Suppressor macrophage treated with lipopolysaccharide for 4 hours (primary cell): ENCODE measurements around the gene GSTM1.

Experiments used
- DNase-seq: peaks from one replicate; pipeline ENCODE4 v3.0.0-alpha.2; 2020

Gene GSTM1

DNA sequence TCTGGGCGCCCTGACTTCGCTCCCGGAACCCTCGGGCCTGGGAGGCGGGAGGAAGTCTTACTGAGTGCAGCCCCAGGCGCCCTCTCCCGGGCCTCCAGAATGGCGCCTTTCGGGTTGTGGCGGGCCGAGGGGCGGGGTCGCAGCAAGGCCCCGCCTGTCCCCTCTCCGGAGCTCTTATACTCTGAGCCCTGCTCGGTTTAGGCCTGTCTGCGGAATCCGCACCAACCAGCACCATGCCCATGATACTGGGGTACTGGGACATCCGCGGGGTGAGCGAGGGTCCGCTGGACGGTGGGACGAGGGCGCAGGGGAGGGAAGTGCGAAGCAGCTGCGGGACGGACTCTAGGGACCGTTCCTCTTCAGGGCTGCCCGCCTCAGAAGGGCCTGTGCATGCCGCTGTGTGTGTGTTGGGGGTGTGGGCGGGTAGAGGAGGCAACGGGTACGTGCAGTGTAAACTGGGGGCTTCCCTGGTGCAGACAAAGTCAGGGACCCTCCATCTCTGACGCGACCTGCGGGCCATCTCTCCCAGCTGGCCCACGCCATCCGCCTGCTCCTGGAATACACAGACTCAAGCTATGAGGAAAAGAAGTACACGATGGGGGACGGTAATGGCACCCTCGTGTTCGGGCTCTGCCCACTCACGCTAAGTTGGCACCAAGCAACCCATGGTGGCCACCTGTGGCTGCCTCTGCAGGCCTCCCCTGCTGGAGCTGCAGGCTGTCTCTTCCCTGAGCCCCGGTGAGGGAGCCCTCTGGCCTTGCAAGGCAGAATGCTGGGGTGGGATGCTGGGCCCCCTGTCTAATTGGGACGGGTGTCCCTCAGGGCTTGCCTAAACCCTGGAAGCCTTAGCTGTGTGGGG is at the start of gene GSTM1:
TSS of gene GSTM1 (plus strand) at position 177 of the 859 bp plus-strand sequence. CDS start at position 234, 57 bp downstream.
- peak; percentile 73 for DNase-seq

DNA sequence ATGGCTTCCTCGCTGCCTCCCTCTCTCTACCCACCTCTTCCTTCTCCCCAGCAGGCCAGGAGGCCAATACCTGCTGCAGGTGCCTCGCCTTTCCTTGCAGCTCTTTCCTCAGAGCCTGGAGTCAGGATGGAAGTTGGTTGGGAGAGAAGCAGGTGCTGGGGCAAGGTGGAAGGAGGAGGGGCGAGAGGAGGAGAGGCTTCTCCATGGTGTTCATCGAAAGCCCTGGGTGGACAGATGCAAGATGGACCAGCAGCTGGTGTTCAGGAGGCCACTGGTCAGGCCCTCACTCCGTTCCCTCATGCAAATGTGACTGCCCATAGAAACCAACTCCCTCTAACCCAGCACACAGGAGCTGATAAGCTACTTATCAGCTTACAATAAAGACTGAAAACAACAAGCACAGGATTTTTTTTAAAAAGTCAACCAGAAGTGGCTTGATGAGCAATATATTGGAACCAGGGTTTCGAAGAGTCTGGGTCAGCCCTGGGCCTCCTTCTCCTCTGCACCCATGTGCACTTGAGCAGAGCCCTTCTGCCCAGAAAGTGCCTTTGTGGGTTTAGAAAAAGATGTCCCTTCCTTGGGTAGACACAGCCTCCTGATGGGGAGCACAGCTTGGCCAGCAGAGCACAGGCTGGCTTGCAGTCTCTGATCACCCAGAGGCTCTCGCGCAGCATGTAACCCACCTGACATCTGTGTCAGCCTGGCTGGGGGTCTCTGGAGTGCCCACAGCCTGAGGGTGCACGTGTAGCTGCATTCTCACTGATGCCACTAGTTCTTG is 48.4 kb upstream of the GSTM1 start:
- DNase-seq, result no peak

DNA sequence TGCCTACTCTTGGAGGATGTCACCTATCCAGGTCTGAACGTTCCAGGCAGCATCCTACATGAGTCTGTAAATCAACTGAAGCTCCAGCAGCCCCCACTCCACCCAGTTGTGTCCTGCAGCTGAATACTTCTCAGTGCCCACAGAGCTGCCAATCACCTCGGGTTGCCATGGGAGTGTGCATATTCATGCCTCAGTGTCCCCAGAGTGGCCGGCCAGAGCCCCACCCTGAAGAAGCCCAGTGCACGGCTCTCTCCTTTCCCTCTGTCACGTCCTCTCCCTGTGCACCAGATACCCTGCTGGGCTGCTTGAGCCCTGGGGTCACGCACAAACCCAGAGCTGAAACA is 47.8 kb upstream of the GSTM1 start:
- no peak for DNase-seq

DNA sequence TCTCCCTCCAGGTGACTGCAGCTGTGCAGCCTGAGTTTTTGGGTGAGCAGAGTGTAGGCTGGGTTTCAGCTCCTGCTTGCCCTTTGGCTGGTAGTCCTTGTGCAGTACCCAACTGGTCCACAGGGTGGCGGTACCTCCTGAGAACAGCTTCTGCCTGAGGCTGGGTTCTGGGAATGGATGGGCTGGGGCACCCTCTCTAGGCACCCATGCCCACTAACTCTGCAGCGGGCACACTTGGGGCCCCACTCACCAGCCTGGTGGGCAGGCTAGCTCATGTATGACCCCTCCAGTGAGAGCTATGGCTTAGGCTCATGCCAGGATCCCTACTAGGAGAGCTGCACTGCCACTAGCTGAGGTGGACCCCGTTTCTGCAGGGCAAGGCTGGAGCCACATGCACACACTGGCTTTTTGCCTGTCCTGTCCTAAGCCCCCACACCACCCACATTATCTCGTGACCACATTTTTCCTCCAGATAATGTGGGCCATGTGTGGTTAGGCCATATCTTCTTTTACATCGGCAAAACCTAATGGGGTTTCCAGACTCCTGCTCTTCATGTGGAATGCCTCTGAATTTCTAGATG is 47.2 kb upstream of the GSTM1 start:
- DNase-seq, result peak; percentile 88

DNA sequence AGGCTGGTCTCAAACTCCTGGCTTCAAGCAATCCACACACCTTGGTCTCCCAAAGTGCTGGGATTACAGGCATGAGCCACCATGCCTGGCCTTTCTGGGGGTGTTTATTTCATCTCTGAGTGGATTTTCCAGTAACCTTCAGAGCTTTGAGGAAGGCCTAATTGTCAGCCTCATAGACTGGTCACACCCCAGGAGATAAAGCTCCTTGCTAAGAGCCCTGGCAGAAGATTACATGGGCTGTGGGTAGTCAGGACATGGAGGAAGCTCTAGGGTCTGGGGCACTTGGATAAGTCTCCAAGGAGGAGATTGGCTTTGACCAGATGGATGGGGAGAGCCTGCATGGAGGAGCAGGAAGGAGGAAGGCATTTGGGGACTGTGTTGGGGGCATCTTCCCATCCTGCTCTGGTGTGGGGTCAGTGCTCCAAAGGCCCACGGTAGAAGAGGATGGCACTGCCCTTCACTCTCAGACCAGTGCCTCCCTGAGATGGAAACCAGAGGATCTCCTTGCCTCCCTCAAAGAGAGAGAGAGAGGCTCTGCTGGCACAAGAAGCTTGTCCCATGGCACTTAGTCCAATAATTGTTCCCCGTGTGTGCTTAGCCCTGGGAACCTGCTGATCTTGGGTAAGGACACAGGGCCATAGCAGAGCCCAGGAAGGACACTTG is 46.4 kb upstream of the GSTM1 start:
- no peak for DNase-seq

DNA sequence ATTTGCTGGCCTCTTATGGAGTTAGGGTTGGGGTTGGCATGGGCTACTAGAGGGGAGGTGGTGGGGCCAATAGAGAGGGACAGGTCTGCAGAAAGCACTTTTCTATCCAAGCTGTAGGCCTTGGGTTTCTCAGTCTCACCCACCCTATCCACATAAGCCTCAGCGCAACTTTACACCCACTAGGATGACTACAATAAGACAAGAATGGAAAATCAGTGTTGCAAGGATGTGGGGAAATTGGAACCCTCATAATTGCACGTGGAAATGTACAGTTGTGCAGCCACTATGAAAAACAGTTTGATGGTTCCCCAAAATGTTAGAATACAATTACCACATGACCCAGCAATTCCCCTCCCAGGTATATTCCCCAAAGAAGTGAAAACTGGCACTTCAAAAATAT is 45.8 kb upstream of the GSTM1 start:
- peak; percentile 60 for DNase-seq

DNA sequence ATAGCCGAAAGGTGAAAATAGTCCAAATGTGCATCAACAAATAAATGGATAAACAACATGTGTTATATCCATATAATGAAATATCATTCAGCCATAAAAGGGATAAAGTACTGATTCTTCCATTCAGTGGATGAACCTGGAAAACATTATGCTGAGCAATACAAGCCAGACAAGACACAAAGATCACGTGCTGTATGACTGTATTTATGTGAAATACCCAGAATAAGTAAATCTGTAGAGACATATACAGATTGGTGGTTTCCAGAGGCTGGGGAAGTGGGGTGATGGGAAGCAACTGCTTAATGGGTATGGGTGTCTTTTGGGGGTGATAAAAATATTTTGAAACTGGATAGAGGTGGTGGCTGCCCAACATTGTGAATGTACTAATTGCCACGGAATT is 45.0 kb upstream of the GSTM1 start:
- DNase-seq, result peak; percentile 59

DNA sequence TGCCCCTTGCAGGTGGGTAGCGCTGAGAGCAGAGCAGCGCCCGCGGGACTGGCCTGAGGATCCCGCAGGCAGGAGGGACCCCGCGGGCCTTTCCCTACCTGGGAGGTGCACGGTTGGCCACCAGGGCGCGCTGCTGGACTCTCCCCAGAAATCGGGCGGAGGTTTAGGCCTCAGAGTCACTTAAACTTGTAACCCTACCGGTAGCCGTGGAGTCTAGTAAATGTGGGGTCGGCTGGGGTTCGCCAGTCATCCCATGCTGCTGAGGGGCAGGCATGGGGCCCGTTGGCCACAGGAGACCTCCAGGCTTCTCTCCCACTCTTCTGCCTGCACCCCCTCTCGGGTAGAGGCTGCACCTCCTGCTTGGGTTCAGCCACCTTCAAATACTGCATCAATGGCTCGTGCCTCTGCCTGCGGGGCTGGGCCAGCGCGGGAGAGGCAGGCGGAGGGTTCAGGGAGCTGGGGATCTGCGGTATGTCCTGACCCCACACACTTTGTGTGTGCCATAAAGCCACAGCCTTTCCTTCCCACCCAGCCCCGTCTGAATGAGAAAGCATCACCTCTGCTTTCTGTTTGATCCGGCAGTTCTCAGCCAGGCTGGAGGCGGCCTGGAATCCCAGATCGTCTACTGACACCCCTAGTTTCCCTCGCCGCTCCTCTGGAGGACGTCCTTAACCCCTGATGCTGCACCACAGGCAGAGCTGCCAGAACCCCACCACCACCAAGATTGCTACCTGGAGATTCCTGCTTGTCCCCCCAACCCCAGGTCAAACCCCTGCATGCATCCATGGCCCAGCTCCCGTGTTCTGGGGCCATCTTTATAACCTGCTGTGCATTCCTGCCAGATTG is 44.0 kb upstream of the GSTM1 start:
- DNase-seq, result peak; percentile 84

DNA sequence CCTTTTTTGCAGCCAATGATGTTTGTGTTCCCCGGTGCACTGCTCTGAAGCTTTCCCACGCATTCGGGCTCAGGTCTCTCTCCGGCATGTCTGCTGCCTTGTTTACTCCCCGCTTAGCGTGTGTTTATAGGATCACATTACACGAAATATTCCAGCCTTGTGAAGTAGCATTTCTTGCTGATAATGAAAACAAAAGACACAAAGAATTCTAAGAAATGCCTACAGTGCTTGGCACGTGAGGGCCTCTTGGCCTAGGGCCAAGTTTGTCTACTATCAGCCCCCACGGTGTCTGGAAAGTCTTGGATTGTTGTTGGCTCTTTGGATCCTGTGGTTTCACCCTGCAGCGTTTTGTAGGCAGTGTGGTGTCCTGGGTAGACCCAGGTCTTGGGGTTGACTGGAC is 42.9 kb upstream of the GSTM1 start:
- no peak for DNase-seq

DNA sequence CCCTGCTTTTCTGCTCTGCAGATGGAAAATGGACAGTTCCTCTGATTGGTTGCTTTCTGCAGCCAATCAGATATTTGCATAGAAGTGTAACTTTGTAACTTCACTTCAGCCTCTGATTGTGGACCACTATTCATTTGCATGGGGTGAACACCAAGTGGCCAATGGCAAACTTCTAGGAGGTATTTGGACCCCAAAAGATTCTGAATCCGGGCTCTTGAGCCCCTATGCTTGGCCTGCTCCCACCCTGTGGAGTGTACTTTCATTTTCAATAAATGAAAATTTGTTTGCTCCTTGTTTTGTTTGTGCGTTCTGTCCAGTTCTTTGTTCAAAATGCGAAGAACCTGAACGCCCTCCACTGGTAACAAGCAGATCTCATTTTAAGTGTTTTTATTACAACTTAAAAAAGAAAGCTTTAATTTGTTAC is 38.1 kb upstream of the GSTM1 start:
- peak; percentile 32 for DNase-seq

DNA sequence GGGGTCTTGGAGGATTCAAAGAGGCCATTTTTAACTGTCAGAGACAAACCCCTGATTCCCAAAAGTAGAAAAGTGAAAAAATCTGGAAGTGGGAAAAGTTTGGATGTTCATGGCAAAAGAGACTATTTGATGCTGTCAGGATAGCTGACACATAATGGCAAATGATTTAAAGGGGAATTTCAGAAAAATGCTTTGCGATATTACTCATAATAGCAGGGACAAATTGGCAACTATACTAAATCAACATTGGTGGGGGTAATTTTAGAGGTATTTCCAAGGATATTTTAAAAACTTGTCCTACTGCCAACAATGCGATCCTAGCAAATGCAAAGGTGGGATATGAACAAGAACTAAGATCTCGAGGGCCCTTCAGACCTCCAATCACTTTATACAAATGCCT is 37.0 kb upstream of the GSTM1 start:
- no peak for DNase-seq

DNA sequence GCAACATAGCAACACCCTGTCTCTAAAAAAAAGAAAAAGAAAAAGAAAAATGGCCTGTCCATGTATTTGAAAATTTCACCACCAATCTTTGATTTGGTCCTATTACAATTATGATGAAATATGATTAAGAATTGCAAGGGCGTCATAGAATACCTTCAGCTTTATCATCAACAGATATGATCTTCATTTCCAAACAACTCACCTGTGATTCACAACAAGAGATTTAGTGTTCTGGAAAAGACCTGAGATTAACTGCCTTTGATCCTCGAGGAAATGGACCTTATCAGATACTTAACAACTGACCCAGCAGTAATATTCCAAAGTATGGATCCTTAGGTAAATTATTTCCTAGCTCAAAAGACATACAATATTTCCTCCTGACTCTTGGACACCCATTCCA is 35.2 kb upstream of the GSTM1 start:
- DNase-seq, result no peak

DNA sequence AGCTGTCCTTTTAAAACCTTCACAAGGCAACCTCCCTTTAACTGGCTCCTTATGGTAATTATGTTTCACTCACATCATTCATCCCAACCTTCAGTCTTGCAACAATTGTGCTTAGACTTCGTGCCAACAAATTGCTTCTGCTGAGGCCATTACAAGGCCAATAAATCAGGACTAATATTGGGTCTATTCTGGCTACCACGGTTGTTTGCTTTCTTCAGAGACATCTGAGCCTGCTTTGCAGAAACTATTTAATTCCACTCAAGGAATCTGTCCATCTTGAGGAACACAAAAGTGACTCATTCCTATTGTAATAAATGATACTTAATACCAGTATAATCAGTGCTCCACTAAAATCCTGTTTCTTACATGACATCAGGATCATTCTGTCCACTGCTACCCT is 34.3 kb upstream of the GSTM1 start:
- no peak for DNase-seq

DNA sequence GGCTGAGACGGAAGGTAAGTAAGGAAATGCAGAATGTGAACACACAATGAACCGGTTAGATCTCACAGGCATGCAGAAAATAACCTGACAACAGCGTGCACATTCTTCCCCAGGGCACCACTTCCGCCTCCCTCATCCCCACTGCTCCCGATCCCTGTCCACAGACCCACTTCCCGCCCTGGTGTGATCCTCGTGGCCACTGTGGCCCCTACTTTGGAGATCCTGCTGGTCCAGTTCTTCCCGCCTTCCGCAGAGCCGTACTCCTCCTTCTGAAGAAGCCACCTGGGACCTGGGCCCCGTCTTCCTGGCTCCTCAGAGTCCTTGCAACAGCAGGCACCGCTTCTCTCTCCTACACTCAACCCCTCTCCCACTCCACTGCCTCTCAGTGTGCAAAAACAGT is 33.1 kb upstream of the GSTM1 start:
- no peak for DNase-seq

DNA sequence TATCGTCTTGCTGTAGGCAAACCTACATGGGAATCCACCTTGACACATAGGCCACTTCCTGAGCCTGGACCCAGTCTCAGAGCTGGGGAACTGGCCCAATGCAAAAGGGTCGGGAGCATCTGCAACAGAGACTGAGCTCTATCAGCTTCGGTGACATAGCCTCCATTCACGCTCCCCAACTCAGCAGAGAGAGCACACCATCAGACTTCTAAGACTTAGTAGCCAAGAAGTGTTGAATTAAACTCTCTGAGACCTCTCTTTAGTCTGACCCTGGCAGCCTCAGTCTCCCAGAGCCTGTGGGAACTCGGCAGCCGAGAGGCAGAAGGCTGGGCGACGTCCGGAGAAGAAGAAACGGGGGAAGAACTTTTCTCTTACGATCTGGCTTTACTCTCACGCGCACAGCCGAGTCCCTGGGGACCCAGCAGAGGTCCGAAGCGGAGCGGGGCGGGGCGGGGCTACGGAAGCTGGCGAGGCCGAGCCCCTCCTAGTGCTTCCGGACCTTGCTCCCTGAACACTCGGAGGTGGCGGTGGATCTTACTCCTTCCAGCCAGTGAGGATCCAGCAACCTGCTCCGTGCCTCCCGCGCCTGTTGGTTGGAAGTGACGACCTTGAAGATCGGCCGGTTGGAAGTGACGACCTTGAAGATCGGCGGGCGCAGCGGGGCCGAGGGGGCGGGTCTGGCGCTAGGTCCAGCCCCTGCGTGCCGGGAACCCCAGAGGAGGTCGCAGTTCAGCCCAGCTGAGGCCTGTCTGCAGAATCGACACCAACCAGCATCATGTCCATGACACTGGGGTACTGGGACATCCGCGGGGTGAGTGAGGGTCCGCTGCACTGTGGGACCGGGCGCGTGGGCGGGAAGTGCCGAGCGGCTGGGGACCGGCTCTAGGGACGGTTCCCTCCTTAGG is 31.8 kb upstream of the GSTM1 start, which contains the start of gene GSTM4:
TSS of gene GSTM4 (plus strand) at position 485 of the 905 bp plus-strand sequence. CDS start at position 776, 291 bp downstream.
- peak; percentile 74 for DNase-seq

DNA sequence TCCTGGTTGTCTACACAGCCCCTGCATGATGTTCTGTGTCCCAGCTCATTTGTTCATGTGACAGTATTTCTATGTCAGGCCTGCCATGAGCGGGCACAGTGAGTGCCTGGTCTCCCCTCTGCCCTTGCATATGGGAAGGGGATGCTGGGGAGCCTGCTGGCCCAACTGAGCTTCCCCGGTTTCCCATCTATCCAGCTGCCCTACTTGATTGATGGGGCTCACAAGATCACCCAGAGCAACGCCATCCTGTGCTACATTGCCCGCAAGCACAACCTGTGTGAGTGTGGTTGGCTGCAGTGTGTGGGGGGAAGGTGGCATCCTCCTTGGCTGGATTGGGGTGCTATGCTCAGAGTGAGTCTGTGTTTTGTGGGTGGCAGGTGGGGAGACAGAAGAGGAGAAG is 30.2 kb upstream of the GSTM1 start:
- no peak for DNase-seq

DNA sequence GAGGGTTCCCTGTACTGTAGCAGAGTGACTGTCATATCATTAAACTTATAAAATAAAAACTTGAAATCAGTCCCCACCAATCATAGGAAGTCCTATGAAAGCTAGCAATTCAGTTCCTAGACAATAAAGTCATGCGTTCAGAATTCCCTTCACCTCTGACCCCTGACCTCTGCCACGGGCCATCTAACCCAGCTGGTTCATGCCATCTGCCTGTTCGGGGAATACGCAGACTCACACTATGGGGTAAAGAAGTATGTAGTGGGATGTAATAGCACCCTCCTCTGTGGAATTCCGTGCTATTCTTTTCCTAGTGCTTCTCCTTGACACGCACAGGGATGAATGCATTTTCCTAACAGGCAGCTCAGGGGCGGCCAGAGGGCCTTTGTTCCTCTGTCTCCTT is 29.6 kb upstream of the GSTM1 start:
- no peak for DNase-seq

DNA sequence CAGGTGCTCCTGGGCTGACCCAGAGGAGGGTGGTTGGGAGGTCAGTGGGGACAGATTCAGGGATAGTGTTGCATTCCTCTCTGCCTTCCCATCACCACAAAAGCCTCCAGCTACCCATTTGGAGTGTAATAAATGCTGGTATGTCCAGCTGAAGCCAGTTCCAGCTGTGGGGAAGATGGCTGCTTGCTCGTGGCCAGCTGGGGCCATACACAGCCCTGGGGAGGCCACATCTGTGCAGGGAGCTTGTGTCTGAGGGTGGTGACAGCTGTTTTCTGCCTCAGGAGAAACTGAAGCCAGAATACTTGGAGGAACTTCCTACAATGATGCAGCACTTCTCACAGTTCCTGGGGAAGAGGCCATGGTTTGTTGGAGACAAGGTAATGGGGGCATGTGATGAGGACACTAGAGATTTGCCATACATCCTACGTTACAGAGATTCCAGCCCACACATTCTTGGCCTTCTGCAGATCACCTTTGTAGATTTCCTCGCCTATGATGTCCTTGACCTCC is 29.0 kb upstream of the GSTM1 start:
- DNase-seq, result no peak

DNA sequence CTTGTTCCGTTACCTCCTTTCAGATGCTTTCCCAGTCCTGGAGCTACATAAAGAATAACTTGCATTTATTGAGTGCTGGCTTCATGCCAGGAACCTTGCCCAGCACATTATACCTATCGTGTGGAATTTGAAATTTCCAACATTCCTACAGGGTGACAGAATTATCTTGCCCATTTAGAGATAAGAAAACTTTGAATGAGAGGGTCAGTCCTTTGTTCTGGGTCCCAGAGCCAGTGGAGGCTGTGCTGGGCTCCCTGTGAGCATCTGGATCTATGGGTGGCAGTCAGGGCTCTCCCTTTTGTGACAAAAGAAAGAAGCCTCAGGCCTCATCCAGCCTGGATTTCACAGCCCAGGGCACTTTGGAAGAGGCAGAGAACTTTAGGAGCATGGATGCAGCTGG is 28.5 kb upstream of the GSTM1 start:
- DNase-seq, result no peak

DNA sequence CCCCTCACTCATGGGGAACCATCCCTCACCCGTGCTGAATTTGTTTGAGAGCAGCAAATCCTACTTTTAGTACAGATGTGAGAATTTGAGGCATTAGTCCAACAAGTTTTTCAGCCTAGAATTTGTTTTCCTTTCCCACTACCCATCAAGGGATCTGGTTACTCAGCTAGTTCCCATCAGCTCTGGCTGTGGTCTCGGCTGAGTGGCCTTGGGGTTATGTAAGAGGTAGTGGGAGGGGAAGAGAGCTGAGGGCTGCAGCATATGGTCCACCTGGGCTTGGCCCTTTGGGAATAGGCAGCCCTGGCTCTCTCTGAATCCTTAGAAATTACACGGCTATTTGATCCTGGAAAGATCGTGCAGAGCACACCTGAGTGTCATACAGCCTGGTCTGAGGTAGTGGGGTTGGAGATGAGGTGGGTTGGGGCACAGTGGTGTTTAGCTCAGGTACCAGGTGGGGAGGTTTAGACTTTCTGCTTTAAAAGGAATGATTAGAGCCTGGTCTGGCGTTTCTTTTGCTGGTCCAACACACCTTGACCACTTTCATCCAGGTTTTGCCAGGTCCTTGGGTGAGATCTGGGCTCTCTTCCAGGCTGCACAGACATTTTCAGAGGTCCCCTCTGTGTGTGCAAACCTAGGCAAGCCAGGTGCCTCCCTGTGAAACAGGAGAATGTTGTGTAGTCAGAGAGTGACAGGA is 27.5 kb upstream of the GSTM1 start:
- DNase-seq, result peak; percentile 28
